T-helper 2 cell (primary cell): ENCODE data around the gene GSN.

Experiments used
- DNase-seq, 5 experiments: peaks; one replicate each; pipeline versions ENCODE4 v3.0.0 to v3.0.0-alpha.2; 2012 to 2022

The GSN gene

DNA sequence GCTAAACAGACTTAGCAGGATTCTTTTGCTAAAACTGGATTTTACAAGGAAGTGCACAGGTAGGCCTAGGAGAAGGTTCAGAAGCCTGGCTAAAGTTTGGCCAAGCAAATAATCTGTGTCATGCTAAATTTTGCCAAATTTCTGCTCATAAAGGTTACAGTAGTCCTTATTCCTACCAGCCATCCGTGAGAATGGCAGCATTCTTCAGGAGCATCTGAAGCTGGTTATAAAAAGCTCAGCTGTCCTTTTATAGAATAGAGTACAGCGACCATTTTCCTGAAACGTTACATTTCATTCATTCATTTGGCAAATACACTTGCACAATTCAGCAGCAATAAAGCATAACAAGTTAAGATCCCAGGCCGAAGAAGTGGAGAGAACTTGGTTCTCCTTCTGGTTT, 6.9 kb downstream of the GSN start:
- DNase-seq = no peak

GRCh38 chr9:121275781-121276658, 8.1 kb downstream of the GSN start:
- no peak for DNase-seq

DNA sequence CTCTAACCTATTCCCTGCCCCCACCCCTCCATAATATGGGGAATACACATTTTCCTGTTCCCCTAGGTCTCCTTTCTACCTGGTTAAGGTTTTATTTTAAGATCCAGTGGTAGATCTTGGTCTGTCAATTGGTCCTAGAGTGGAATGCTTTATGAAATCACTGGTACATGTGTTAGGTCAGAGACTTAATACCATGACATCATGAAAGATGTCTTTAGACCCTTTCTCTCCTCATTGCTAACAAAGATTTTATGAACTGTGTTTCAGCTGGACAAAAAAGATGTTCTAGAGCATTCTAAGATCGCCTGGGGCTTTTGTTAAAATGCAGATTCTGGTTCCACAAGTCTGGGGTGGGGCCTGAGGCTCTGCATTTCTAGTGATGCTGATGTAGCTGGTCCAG, 9.1 kb downstream of the GSN start:
- no peak for DNase-seq

DNA sequence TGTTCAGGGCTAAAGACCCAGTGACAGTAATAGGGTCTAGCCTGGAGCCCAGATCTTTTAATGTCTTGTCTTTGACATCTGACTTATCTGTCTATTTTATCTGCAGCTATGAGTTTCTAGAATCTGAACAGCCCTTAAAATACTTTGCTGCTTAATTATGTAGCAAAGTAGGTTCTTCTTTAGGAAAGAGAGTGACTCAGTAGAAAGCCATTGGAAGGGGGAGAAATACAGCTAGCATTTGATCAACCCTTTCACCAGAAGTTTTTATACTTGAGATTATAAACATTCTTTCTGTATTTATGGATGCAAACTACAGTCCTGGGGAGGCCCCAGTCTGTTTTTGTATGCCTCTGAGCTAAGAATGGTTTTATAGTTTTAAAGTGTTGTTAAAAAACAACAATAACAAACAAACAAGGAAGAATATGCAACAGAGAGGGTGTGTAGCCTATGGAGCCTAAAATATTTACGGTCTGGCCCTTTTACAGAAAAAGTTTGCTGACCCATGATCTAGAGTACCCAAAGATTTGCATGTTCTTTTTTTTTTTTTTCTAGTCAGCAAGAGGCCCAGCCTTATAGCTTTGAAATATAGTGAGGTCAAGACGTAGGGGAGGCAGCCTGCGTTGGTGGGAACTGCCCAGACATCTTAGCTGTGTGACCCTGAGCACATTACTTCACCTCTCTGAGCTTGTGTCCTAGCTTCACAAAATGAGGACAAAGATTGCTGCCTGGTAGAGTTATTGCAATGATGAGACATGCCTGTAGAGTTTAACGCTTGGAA, 9.7 kb downstream of the GSN start:
- DNase-seq = no peak

- DNase-seq = peak in 1 of 5 experiments; percentile 75
These were observed 10.7 kb downstream of the GSN start for GRCh38 chr9:121278477-121279261.

DNA sequence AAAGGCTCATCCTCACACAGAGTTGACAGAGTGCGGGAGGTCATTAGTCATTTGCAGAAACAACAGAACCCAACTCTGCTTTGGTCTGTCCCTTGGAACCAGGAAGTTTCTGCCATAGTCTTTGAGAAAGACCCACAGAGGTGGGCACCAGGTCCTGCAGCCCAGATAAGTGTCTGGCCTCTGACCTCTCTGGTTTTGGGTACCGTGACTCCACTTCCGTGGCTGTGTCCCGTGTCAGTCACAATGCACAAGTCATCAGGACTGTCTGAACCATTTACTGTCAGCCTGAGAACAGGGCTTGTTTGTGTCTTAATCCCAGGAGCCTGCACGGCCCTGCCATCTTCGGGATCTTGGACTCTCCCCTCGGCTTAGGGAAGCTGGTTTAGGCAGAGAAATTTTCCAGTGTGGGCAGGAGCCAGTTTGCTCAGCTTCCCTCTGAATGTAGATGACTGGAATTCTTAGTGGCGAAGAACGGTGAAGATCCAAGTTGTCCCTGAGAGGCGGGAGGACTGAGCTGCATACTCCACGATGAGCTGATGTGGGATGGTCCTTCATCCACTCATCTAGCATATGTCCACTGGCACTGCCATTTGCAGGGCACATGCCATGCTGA, 11.9 kb downstream of the GSN start:
- no peak for DNase-seq

GRCh38 chr9:121280715-121281613, 13.0 kb downstream of the GSN start:
- no peak for DNase-seq

- DNase-seq = no peak
These were observed 13.8 kb downstream of the GSN start for GRCh38 chr9:121281614-121282276.

DNA sequence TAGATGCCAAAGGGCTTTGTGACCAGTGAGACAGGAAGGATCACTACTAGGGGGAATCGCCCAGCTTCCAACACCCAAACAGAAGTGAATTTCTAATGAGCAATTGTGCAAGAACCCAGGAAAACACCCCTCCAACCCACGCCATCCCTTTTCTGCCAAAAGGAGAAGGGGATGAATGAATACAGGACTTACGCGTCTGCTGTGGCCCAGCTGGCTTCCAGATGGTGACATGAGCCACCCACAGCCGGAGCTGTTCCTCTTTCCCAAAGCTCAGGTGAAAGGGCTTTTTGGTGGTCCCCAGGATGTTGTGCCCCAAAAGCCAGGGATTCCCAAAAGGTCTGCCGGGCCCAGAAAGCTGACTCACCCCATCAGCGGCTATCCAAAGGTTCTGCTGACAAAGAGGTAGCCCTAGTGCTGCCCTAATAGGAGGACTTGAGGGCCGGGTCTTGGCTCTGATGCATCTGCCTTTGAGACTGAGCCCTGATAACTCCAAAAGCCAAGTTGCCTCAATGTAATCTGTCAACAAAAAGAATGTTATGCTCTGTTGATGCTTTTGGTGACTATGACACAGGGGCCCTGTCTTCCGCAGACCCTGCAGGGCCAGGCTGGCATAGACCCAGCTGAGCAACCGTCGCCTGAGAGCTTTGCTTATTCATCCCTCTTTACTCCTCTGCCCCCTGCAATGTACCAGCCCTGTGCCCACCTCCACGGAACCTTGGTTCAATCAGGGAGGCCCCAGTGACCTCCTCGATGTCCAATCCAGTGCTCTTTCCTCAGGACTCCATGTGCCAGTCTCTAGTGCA, 14.5 kb downstream of the GSN start:
- no peak for DNase-seq

DNA sequence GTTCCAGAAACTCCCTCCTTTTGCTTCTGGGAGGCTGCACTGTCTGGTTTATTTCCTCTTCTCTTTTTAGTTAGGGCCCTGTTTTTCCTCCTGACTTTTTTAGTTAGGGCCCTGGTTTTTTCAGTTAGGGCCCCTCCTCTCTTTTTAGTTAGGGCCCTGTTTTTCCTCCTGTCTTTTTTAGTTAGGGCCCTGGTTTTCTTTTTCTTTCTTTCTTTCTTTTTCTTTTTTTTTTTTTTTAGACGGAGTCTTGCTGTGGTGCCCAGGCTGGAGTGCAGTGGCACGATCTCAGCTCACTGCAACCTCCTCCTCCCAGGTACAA, 15.1 kb downstream of the GSN start:
- DNase-seq = no peak

DNA sequence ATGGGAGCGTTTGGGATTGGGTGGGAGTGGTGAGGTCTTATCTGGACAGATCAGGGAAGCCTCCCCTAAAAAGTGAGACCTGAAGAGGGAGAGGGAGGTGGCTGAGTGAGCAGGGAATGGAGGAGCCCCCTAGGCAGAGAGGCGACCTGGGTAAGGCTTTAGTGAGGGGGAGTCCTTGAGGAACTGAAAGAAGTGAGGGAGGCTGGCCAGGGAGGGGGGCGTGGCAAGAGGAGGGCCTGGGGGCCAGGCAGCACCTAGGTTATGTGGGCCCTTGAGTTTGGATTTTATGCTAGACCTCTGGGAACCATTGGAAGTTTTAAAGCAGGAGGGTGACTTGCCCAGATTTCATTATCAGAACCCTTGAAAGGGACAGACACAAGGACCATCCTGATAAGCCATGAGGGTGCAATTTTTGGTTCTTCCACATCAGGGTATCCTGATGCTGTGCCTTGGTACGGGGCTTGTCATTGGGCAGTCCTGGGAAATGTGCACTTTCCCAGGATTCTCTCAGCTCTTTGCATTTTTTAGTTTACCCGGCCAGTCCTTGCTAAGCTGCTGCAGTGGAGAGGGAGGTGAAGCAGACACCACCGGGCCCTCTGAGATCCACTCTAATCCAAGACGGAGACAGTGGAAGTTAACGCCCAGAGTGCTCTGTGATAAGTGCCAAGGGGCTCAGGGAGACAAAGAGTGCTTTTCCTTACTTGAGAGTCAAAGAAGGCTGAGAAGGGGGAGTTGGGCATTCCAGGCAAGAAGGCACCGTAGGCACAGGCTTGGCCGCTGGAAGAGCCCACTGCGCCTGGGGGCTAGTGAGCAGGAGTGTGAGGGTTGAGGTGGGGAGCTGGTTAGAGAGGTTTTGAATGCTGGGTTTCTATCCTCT, 16.1 kb downstream of the GSN start:
- no peak for DNase-seq

GRCh38 chr9:121284733-121285451, 16.9 kb downstream of the GSN start:
- no peak for DNase-seq

- no peak for DNase-seq
These were observed 18.1 kb downstream of the GSN start for GRCh38 chr9:121285835-121286687.

- DNase-seq = no peak
These were observed 18.7 kb downstream of the GSN start for GRCh38 chr9:121286688-121286972.

- DNase-seq = no peak
These were observed 19.2 kb downstream of the GSN start for GRCh38 chr9:121286973-121287741.

- DNase-seq = no peak
These were observed 20.7 kb downstream of the GSN start for GRCh38 chr9:121288673-121289025.
